HEK293 (cell line): Measurements from ENCODE around the gene KCNT1.
"Not testable (repeated sequence)": the region's sequence is repeated elsewhere in the genome, so short reads cannot be mapped to it uniquely, and the experiment has no call there.

Experiments
- CTCF ChIA-PET: fragments of 350-600 bp; formaldehyde crosslinking; extraction: SDS; loops from one replicate; lab custom pipeline; 2021; ENCODE audit warnings: antibody characterized with exemption; lab: Yijun Ruan, JAX
- POLR2A ChIA-PET: fragments of 300-600 bp; formaldehyde crosslinking; extraction: SDS; loops from one replicate; lab custom pipeline; 2020; ENCODE audit warnings: antibody characterized with exemption, inconsistent platforms; lab: Yijun Ruan, JAX
- H3K27ac ChIP-seq: fragments of 200-500 bp; sonication (Bioruptor generic); 2 replicates; pipeline ENCODE4 v1.5.1; 2014; ENCODE audit warnings: low read depth, low read length, control low read depth, inconsistent platforms; ENCODE audit errors: extremely low read depth
- H3K36me3 ChIP-seq, 2 experiments: fragments of 200-500 bp in 1 of 2; sonication (Bioruptor generic) in 1 of 2; 1 replicate in 1 of 2; 2 replicates in 1 of 2; pipeline ENCODE4 v1.5.1; 2014 to 2017; ENCODE audit warnings: inconsistent platforms in 2 of 2, low read length in 2 of 2; ENCODE audit not compliant: control insufficient read depth in 2 of 2, insufficient read depth in 1 of 2
- H3K4me1 ChIP-seq: fragments of 200-500 bp; sonication (Bioruptor generic); 2 replicates; pipeline ENCODE4 v1.5.1; 2014; ENCODE audit warnings: mild to moderate bottlenecking, low read length, inconsistent platforms; ENCODE audit not compliant: control insufficient read depth, insufficient read depth
- H3K4me3 ChIP-seq: 2 replicates; pipeline ENCODE4 v1.5.1; 2011; ENCODE audit warnings: low read depth, mild to moderate bottlenecking, control low read depth, low read length, moderate library complexity
- H3K9me3 ChIP-seq: fragments of 200-500 bp; sonication (Bioruptor generic); 2 replicates; pipeline ENCODE4 v1.5.1; 2014; ENCODE audit warnings: low read depth, low read length, inconsistent platforms; ENCODE audit not compliant: control insufficient read depth, insufficient read depth
- KLF1 ChIP-seq: fragments of 450-650 bp; formaldehyde crosslinking; IDR thresholded peaks from 2 replicates; pipeline ENCODE4 v1.5.1; 2016; ENCODE audit warnings: missing biosample characterization, missing genetic modification characterization
- SCRT2 ChIP-seq: fragments of 450-650 bp; formaldehyde crosslinking; IDR thresholded peaks from 2 replicates; pipeline ENCODE4 v1.5.1; 2016; ENCODE audit warnings: missing biosample characterization, missing genetic modification characterization
- SETDB1 ChIP-seq: IDR thresholded peaks from one replicate; pipeline ENCODE4 v1.6.1; 2017; ENCODE audit warnings: mild to moderate bottlenecking, low read length, moderate library complexity, mixed read lengths; ENCODE audit not compliant: insufficient read length
- TRIM28 ChIP-seq: IDR thresholded peaks from 2 replicates; pipeline ENCODE4 v1.6.1; 2011; ENCODE audit warnings: low read length, control low read depth, borderline replicate concordance
- YY1 ChIP-seq: fragments of 450-650 bp; formaldehyde crosslinking; IDR thresholded peaks from 2 replicates; pipeline ENCODE4 v1.5.1; 2018; ENCODE audit warnings: missing biosample characterization, missing genetic modification characterization
- ZFP41 ChIP-seq: fragments of 450-650 bp; formaldehyde crosslinking; IDR thresholded peaks from 2 replicates; pipeline ENCODE4 v1.5.1; 2016; ENCODE audit warnings: missing biosample characterization, missing genetic modification characterization, borderline replicate concordance
- ZFP69B ChIP-seq: fragments of 450-650 bp; formaldehyde crosslinking; IDR thresholded peaks from 2 replicates; pipeline ENCODE4 v1.5.1; 2016; ENCODE audit warnings: missing biosample characterization, missing genetic modification characterization
- ZNF112 ChIP-seq: fragments of 450-650 bp; formaldehyde crosslinking; IDR thresholded peaks from 2 replicates; pipeline ENCODE4 v1.5.0; 2017; ENCODE audit warnings: missing biosample characterization, missing genetic modification characterization
- ZNF302 ChIP-seq: fragments of 450-650 bp; formaldehyde crosslinking; IDR thresholded peaks from 2 replicates; pipeline ENCODE4 v1.5.1; 2016; ENCODE audit warnings: missing biosample characterization, missing genetic modification characterization, low read depth
- ZNF626 ChIP-seq: fragments of 450-650 bp; sonication (Bioruptor Pico); formaldehyde crosslinking; IDR thresholded peaks from 2 replicates; pipeline ENCODE4 v1.5.1; 2018; ENCODE audit warnings: missing biosample characterization, missing genetic modification characterization, inconsistent platforms
- ZNF76 ChIP-seq: fragments of 450-650 bp; formaldehyde crosslinking; IDR thresholded peaks from 2 replicates; pipeline ENCODE4; 2016; ENCODE audit warnings: low read depth, missing biosample characterization, missing genetic modification characterization, borderline replicate concordance
- ZNF792 ChIP-seq: fragments of 450-650 bp; formaldehyde crosslinking; IDR thresholded peaks from 2 replicates; pipeline ENCODE4 v1.5.1; 2016; ENCODE audit warnings: missing biosample characterization, missing genetic modification characterization
- ZSCAN23 ChIP-seq: fragments of 450-650 bp; formaldehyde crosslinking; IDR thresholded peaks from 2 replicates; pipeline ENCODE4 v1.5.1; 2016; ENCODE audit warnings: missing biosample characterization, missing genetic modification characterization
- TF ChIP-seq, protein P1 (sequence below): fragments of 450-650 bp; formaldehyde crosslinking; IDR thresholded peaks from 2 replicates; pipeline ENCODE4; 2016; ENCODE audit warnings: missing biosample characterization, missing genetic modification characterization
- TF ChIP-seq, protein P2 (sequence below): fragments of 450-650 bp; formaldehyde crosslinking; IDR thresholded peaks from 2 replicates; pipeline ENCODE4 v1.5.1; 2016; ENCODE audit warnings: missing biosample characterization, missing genetic modification characterization
- TF ChIP-seq, protein P3 (sequence below): fragments of 450-650 bp; formaldehyde crosslinking; IDR thresholded peaks from 2 replicates; pipeline ENCODE4 v1.5.1; 2017; ENCODE audit warnings: missing biosample characterization, missing genetic modification characterization
- TF ChIP-seq, protein P4 (sequence below): fragments of 450-650 bp; IDR thresholded peaks from 2 replicates; pipeline ENCODE4 v1.5.1; 2018; ENCODE audit warnings: missing biosample characterization, missing genetic modification characterization

The KCNT1 gene

DNA sequence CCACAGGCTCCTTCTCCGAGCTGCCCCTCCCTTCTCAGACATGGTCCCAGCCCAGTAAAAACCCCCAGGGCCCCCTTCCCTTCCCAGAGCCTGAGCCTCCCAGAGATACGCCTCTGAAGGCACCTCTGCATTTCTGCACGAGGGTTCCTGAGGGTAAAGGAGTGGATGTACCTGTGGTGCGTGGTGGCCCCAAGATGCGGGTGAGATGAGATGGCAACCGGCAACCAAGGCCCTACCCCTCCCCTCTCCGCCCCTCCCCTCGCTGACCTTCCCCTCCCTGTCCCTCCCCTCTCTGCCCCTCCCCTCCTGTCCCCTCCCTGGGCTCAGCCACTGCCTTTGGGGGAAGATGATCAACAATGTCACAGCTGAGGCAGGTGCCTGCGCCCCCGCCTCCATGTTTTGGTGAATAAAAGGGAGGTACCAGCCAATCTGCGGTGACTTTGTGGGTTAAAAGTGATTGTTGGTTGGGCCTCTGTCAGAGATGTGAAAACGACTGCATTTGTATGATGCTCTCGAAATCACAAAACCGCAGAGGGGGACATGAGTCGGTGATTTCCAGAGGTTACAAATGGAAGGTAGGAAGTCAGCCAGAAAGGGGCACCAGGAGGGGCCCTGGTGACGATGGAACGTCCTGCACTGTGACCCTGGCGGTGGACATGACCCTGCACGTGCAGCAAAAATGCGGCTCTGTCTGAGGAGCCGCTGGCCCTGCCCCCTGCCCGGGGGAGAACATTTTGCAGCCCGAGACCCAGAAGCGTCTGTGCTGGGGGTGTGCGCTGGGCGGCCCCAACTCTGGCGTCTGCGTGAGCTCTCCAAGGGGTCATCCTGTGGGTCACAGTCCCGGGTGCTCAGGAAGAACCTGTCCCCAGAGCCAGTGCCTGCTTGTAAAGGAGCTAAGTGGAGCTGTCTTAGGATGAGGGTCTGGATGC, 35.2 kb upstream of the KCNT1 start:
- ChIA-PET POLR2A (no interaction called here), CTCF (interaction anchor here (0.6 kb wide), 1 partner anchor 24 kb away, joined by 3 read pairs; no protein-coding TSS in a partner anchor)
- TF ChIP-seq, protein P1, sequence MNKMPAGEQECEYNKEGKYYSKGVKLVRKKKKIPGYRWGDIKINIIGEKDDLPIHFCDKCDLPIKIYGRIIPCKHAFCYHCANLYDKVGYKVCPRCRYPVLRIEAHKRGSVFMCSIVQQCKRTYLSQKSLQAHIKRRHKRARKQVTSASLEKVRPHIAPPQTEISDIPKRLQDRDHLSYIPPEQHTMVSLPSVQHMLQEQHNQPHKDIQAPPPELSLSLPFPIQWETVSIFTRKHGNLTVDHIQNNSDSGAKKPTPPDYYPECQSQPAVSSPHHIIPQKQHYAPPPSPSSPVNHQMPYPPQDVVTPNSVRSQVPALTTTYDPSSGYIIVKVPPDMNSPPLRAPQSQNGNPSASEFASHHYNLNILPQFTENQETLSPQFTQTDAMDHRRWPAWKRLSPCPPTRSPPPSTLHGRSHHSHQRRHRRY (tag by site-specific recombination) = no peak
- 0 out of 2 replicates have a peak, but pooled peaks have one; percentile 24 for TF ChIP-seq KLF1 (tag by site-specific recombination)

DNA sequence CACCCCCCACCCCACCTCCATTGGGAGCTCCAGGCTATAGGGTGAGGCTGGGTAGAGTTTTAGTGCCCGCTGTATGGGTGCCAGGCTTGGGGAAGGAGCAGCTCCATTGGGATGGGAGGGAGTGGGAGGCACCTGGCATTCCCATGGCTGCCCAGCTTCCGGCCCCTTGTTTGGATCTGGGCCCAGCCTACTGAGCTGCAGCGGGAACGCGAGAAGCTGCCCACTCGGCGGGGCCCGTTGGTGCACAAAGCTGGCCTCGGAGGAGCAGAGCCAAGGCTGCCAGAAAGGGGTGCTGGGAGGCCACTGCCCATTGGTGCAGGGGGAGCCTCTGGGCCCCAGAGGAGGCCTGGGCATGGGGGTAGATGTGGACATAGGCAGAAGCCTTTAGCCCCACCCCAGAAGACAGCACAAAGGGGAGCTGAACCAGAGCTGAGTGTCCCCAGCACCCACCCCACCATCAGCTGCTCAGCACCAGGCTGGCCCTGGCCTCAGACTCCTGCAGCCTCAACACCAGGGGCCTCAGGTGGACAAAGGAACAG, 34.5 kb upstream of the KCNT1 start:
- POLR2A ChIA-PET = no interaction called here
- CTCF ChIA-PET = no interaction called here

More for the DNA sequence above, 35.2 kb upstream of the KCNT1 start:
- H3K4me1 ChIP-seq = no peaks in the 10 kb centered on the region
- no peak overlapping the region for H3K4me3 ChIP-seq
- H3K27ac ChIP-seq = no peak overlapping the region
- no peaks in the 10 kb centered on the region for H3K9me3 ChIP-seq
- H3K36me3 ChIP-seq = no peaks in the 10 kb centered on the region

DNA sequence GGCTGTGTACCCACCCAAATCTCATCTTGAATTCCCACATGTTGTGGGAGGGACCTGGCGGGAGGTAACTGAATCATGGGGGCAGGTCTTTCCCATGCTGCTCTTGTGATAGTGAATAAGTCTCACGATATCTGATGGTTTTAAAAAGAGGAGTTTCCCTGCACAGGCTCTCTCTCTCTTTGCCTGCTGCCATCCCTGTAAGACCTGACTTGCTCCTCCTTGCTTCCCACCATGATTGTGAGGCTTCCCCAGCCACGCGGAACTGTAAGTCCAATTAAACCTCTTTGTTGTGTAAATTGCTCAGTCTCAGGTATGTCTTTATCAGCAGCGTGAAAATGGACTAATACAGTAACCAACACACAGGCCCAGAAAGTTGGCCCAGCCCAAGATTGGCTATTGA, 33.0 kb upstream of the KCNT1 start:
- peak; percentile 63 for TF ChIP-seq SETDB1
- POLR2A ChIA-PET, H3K4me3 ChIP-seq, H3K4me1 ChIP-seq, H3K27ac ChIP-seq, H3K9me3 ChIP-seq, H3K36me3 ChIP-seq, CTCF ChIA-PET: not testable (repeated sequence)

More for the DNA sequence above, 34.5 kb upstream of the KCNT1 start:
- Histone ChIP-seq H3K4me3 (no peak overlapping the region), H3K4me1 (no peaks in the 10 kb centered on the region), H3K9me3 (no peaks in the 10 kb centered on the region), H3K36me3 (no peaks in the 10 kb centered on the region), H3K27ac (no peak overlapping the region)
- TF ChIP-seq ZNF112 = no peak
- TF ChIP-seq ZNF76 (tag by site-specific recombination) = no peak
- TF ChIP-seq ZFP41 = no peak
- TF ChIP-seq ZNF792 (tag by site-specific recombination) = no peak
- TF ChIP-seq, protein P2, sequence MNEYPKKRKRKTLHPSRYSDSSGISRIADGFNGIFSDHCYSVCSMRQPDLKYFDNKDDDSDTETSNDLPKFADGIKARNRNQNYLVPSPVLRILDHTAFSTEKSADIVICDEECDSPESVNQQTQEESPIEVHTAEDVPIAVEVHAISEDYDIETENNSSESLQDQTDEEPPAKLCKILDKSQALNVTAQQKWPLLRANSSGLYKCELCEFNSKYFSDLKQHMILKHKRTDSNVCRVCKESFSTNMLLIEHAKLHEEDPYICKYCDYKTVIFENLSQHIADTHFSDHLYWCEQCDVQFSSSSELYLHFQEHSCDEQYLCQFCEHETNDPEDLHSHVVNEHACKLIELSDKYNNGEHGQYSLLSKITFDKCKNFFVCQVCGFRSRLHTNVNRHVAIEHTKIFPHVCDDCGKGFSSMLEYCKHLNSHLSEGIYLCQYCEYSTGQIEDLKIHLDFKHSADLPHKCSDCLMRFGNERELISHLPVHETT = no peak
- TF ChIP-seq YY1 (tag by site-specific recombination) = no peak
- TF ChIP-seq SCRT2 (tag by site-specific recombination) = no peak
- TF ChIP-seq ZSCAN23 (tag by site-specific recombination) = no peak

DNA sequence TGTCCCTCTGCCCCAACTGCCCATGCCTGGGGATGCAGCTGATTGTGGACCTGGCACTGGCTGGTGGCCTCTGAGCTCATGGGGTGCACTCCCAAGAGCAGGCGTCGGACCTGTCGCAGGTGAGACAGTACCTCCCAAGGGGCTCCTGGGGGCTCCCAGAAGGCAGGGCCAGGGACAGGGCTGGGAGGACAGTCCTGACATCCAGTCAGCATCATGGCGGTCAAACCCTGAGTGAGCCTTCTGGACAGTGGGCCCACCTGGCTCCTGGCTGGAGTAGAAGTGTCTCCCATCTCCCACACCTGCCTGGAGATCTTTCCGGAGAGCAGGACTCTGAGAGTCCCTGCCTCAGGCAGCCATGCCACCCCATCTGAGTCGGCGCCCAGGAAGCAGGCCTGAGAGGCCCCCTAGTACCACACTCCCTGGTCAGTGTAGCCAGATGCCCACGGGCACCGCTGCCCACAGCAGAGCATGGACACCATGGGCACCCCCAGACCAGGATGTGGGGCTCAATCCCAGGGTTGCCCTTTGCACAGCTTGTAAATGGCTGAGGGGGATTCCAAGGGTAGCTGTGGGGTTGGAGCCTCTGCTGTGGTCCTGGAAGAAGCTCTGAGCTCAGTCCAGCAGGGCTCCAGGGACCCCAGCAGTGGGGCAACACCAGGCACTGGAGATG, 32.2 kb upstream of the KCNT1 start:
- H3K4me1 ChIP-seq = no peaks in the 10 kb centered on the region
- H3K27ac ChIP-seq = no peak overlapping the region
- TF ChIP-seq, protein P3, sequence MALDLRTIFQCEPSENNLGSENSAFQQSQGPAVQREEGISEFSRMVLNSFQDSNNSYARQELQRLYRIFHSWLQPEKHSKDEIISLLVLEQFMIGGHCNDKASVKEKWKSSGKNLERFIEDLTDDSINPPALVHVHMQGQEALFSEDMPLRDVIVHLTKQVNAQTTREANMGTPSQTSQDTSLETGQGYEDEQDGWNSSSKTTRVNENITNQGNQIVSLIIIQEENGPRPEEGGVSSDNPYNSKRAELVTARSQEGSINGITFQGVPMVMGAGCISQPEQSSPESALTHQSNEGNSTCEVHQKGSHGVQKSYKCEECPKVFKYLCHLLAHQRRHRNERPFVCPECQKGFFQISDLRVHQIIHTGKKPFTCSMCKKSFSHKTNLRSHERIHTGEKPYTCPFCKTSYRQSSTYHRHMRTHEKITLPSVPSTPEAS (tag by site-specific recombination) = no peak
- TF ChIP-seq ZNF626 (tag by site-specific recombination) (no peak), TRIM28 (no peak), ZNF302 (tag by site-specific recombination) (no peak), ZFP69B (tag by site-specific recombination) (no peak)
- TF ChIP-seq, protein P4, sequence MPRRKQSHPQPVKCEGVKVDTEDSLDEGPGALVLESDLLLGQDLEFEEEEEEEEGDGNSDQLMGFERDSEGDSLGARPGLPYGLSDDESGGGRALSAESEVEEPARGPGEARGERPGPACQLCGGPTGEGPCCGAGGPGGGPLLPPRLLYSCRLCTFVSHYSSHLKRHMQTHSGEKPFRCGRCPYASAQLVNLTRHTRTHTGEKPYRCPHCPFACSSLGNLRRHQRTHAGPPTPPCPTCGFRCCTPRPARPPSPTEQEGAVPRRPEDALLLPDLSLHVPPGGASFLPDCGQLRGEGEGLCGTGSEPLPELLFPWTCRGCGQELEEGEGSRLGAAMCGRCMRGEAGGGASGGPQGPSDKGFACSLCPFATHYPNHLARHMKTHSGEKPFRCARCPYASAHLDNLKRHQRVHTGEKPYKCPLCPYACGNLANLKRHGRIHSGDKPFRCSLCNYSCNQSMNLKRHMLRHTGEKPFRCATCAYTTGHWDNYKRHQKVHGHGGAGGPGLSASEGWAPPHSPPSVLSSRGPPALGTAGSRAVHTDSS = no peak
- TF ChIP-seq, all 188 proteins: peak for 0
- H3K36me3 ChIP-seq = no peaks in the 10 kb centered on the region
- POLR2A ChIA-PET = no interaction called here
- CTCF ChIA-PET = interaction anchor here (0.6 kb wide), 2 partner anchors 125 to 298 kb away, joined by 3 to 5 read pairs; no protein-coding TSS in a partner anchor
- no peaks in the 10 kb centered on the region for H3K9me3 ChIP-seq
- no peak overlapping the region for H3K4me3 ChIP-seq
